HepG2 (cell line): ENCODE measurements around the gene ANO6. TPM values are rescaled to one million over a fixed set of nuclear protein-coding genes. Genes with fewer than 3 reads are reported as not detected.

Experiments used
- ATAC-seq: fragments of 200-7000 bp; cut with Tn5 transposase; 3 replicates; pipeline ENCODE4 v1.9.1; 2020; ENCODE audit warnings: mild to moderate bottlenecking, moderate library complexity
- BruUV-seq: library from RNA; stranded (reverse); fragments of 400-500 nt; replicated peaks from 2 replicates; lab custom pipeline; 2021; lab: Mats Ljungman, UMichigan
- CTCF ChIA-PET: fragments of 300-600 bp; formaldehyde crosslinking; extraction: SDS; loops from one replicate; lab custom pipeline; 2021; ENCODE audit warnings: low total read pairs, inconsistent platforms, low intra/inter-chr PET ratio; lab: Yijun Ruan, JAX
- POLR2A ChIA-PET: fragments of 350-600 bp; sonication (Branson Sonifier 250); formaldehyde crosslinking; loops from one replicate; lab custom pipeline; 2020; ENCODE audit warnings: antibody characterized with exemption, inconsistent platforms; lab: Yijun Ruan, JAX
- DNase-seq: peaks from one replicate; pipeline ENCODE4 v3.0.0-alpha.2; 2015; ENCODE audit warnings: low spot score
- FAIRE-seq: peaks from 3 replicates; lab custom pipeline; 2011; peaks lifted over from hg19 to GRCh38; lab: Jason Lieb, UNC
- H2AFZ ChIP-seq: one replicate; pipeline ENCODE4 v1.6.1; 2011; ENCODE audit warnings: low read length, inconsistent platforms
- H3K27ac ChIP-seq: fragments of 300-600 bp; 3 replicates; pipeline ENCODE4 v1.8.0; 2011; ENCODE audit warnings: mixed run types, mild to moderate bottlenecking, mixed read lengths, low read length, inconsistent platforms; ENCODE audit not compliant: insufficient read depth; ENCODE audit errors: extremely low read length
- H3K27me3 ChIP-seq, 2 experiments: fragments of 200-600 bp in 1 of 2; 2 replicates in 1 of 2; 3 replicates in 1 of 2; pipeline versions ENCODE4 v1.6.0 to v1.8.0; 2011; ENCODE audit warnings: low read length in 2 of 2, mild to moderate bottlenecking in 2 of 2, moderate library complexity in 2 of 2, inconsistent platforms in 1 of 2; ENCODE audit not compliant: insufficient read depth in 2 of 2, control insufficient read depth in 1 of 2
- H3K36me3 ChIP-seq, 2 experiments: fragments of 200-600 bp in 1 of 2; replicated peaks in 1 of 2; 2 replicates in 1 of 2; 3 replicates in 1 of 2; pipeline versions ENCODE4 v1.5.1 to v1.8.0; 2011; ENCODE audit warnings: low read length in 2 of 2, inconsistent platforms in 1 of 2; ENCODE audit not compliant: insufficient read depth in 2 of 2, control insufficient read depth in 1 of 2
- H3K4me1 ChIP-seq: 2 replicates; pipeline ENCODE4 v1.5.1; 2012; ENCODE audit warnings: low read length, inconsistent platforms; ENCODE audit not compliant: insufficient read depth
- H3K4me2 ChIP-seq: 2 replicates; pipeline ENCODE4 v1.6.0; 2011; ENCODE audit warnings: low read depth, low read length, inconsistent platforms
- H3K4me3 ChIP-seq, 3 experiments: fragments of 200-600 bp in 1 of 3; sonication (generic), shearing (Covaris generic) in 1 of 3; replicated peaks in 1 of 3; 2 replicates each; pipeline ENCODE4 v1.5.1; 2011 to 2016; ENCODE audit warnings: low read length in 3 of 3, inconsistent platforms in 2 of 3, low read depth in 2 of 3, mild to moderate bottlenecking in 2 of 3, control low read depth in 1 of 3, mixed read lengths in 1 of 3; ENCODE audit not compliant: insufficient read depth in 1 of 3
- H3K79me2 ChIP-seq: one replicate; pipeline ENCODE4 v1.6.1; 2011; ENCODE audit warnings: low read length, inconsistent platforms; ENCODE audit not compliant: insufficient read depth
- H3K9ac ChIP-seq: 2 replicates; pipeline ENCODE4 v1.6.0; 2011; ENCODE audit warnings: mild to moderate bottlenecking, low read depth, low read length, inconsistent platforms; ENCODE audit not compliant: insufficient read depth
- H3K9me3 ChIP-seq: 2 replicates; pipeline ENCODE4 v1.5.1; 2012; ENCODE audit warnings: mild to moderate bottlenecking, low read length
- H4K20me1 ChIP-seq: 2 replicates; pipeline ENCODE4 v1.6.0; 2011; ENCODE audit warnings: inconsistent platforms, mild to moderate bottlenecking, low read length, moderate library complexity; ENCODE audit not compliant: insufficient read depth
- ARID3A ChIP-seq: IDR thresholded peaks from 2 replicates; pipeline ENCODE4 v1.6.1; 2012; ENCODE audit warnings: low read depth, low read length, improper control_type of control experiment
- CREB3 ChIP-seq: sonication (generic); formaldehyde crosslinking; IDR thresholded peaks from 2 replicates; pipeline ENCODE4 v1.5.0; 2020; ENCODE audit warnings: missing genetic modification reagents
- FOXM1 ChIP-seq: sonication (generic); formaldehyde crosslinking; IDR thresholded peaks from 2 replicates; pipeline ENCODE4 v1.5.0; 2020; ENCODE audit warnings: missing genetic modification reagents
- HMG20B ChIP-seq: conservative IDR thresholded peaks from 2 replicates; pipeline ENCODE4 v1.6.1; 2016; ENCODE audit warnings: missing genetic modification reagents, missing compliant biosample characterization
- IKZF5 ChIP-seq: IDR thresholded peaks from 2 replicates; pipeline ENCODE4 v1.6.1; 2018; ENCODE audit warnings: missing genetic modification reagents, mild to moderate bottlenecking, missing compliant biosample characterization
- IRX3 ChIP-seq: sonication (generic); formaldehyde crosslinking; IDR thresholded peaks from 2 replicates; pipeline ENCODE4 v1.8.1; 2023; ENCODE audit warnings: mild to moderate bottlenecking, low read depth, missing genetic modification reagents, borderline replicate concordance
- PCBP1 ChIP-seq: fragments of 200-400 bp; formaldehyde crosslinking; IDR thresholded peaks from 2 replicates; pipeline ENCODE4 v1.6.1; 2017; ENCODE audit warnings: mild to moderate bottlenecking, low read depth, low read length, borderline replicate concordance
- PHF20 ChIP-seq: sonication (generic); formaldehyde crosslinking; IDR thresholded peaks from 2 replicates; pipeline ENCODE4 v1.5.0; 2020; ENCODE audit warnings: mild to moderate bottlenecking, missing genetic modification reagents
- PRMT3 ChIP-seq: sonication (generic); formaldehyde crosslinking; IDR thresholded peaks from 2 replicates; pipeline ENCODE4 v1.8.1; 2022; ENCODE audit warnings: low read depth, mild to moderate bottlenecking, moderate library complexity, missing genetic modification reagents, borderline replicate concordance
- TOPORS ChIP-seq: sonication (generic); formaldehyde crosslinking; IDR thresholded peaks from 2 replicates; pipeline ENCODE4 v1.8.0; 2023; ENCODE audit warnings: mild to moderate bottlenecking, missing genetic modification reagents
- TRAFD1 ChIP-seq: sonication (generic); formaldehyde crosslinking; IDR thresholded peaks from 2 replicates; pipeline ENCODE4 v1.5.1; 2020; ENCODE audit warnings: missing genetic modification reagents, mild to moderate bottlenecking, borderline replicate concordance
- ZNF10 ChIP-seq: sonication (generic); formaldehyde crosslinking; IDR thresholded peaks from 2 replicates; pipeline ENCODE4 v1.4.0; 2020; ENCODE audit warnings: mild to moderate bottlenecking, low read depth, missing genetic modification reagents, borderline replicate concordance
- ZNF552 ChIP-seq: sonication (generic); formaldehyde crosslinking; IDR thresholded peaks from 2 replicates; pipeline ENCODE4 v1.9.0; 2022; ENCODE audit warnings: missing genetic modification reagents, mild to moderate bottlenecking, borderline replicate concordance
- ZNF558 ChIP-seq: sonication (generic); formaldehyde crosslinking; IDR thresholded peaks from 2 replicates; pipeline ENCODE4 v1.9.0; 2022; ENCODE audit warnings: mild to moderate bottlenecking, missing genetic modification reagents, borderline replicate concordance
- ZNF576 ChIP-seq: sonication (generic); formaldehyde crosslinking; IDR thresholded peaks from 2 replicates; pipeline ENCODE4 v1.4.0; 2020; ENCODE audit warnings: mild to moderate bottlenecking, missing genetic modification reagents
- ZNF766 ChIP-seq: sonication (generic); formaldehyde crosslinking; IDR thresholded peaks from 2 replicates; pipeline ENCODE4 v1.5.0; 2020; ENCODE audit warnings: missing genetic modification reagents, borderline replicate concordance
- ZSCAN31 ChIP-seq: sonication (generic); formaldehyde crosslinking; IDR thresholded peaks from 2 replicates; pipeline ENCODE4 v1.5.0; 2020; ENCODE audit warnings: low read depth, mild to moderate bottlenecking, missing genetic modification reagents
- WGBS: methylation state at CpG from one replicate; pipeline ENCODE4 v1.1.6; 2017; ENCODE audit warnings: low lambda C conversion rate; 5-methylcytosine and 5-hydroxymethylcytosine counted together
- in situ Hi-C: cut with HindIII; loops from 2 replicates; pipeline ENCODE4 v1.10.0; 2017; ENCODE audit warnings: low pct_unique_long_range_greater_than_20kb; ENCODE audit not compliant: extremely low pct_ligation_motif_present
- intact Hi-C: fragments of 100-400 bp; cut with micrococcal nuclease; formaldehyde crosslinking; loops from one replicate; pipeline ENCODE4 v1.10.0; 2022; ENCODE audit not compliant: unreplicated experiment
- polyA plus RNA-seq, 8 experiments: library from polyadenylated mRNA; depleted of rRNA in 3 of 8; stranded (reverse) in 7 of 8; unstranded in 1 of 8; fragments of >200 nt; fragmentation: Illumina TruSeq in 4 of 8; extraction: Trizol in 4 of 8; gene quantifications; 2 replicates each; pipeline versions ENCODE4 v1.2.1 to v1.2.3, GENCODE V29; 2011 to 2016; ENCODE audit warnings: low read depth in 4 of 8, missing spikeins in 1 of 8, mixed read lengths in 1 of 8; ENCODE audit not compliant: insufficient read depth in 1 of 8
- total RNA-seq, 5 experiments: library from RNA; depleted of rRNA; stranded (reverse); fragments of >200 nt; fragmentation: Illumina TruSeq; extraction: Trizol; gene quantifications; 2 replicates each; pipeline ENCODE4 v1.2.3, GENCODE V29; 2016; ENCODE audit warnings: low read depth in 1 of 5

The ANO6 gene
- total and polyA plus RNA-seq, 2 of the 13 experiments (the other 11 are each of a cell fraction or from before 2014, with no cell fraction given): 37.8 to 57.1 TPM

- no peak for TF ChIP-seq PCBP1
Measured at GRCh38 chr12:45408729-45409114, 192.8 kb downstream of the ANO6 start (continued).

- Histone ChIP-seq H3K4me3 (no peak overlapping the region), H3K27ac (no peak overlapping the region), H3K4me1 (no peaks in the 10 kb centered on the region), H3K79me2 (no peaks in the 10 kb centered on the region), H3K36me3 (peaks cover 17 to 63% of the 10 kb centered on the region in 2 experiments), H2AFZ (no peak overlapping the region), H3K4me2 (no peak overlapping the region), H4K20me1 (no peaks in the 10 kb centered on the region), H3K9me3 (no peaks in the 10 kb centered on the region), H3K9ac (no peak overlapping the region), H3K27me3 (no peaks in the 10 kb centered on the region)
- ATAC-seq (no peak), FAIRE-seq (no peak), DNase-seq (no peak)
- POLR2A ChIA-PET: no interaction called here
- in situ Hi-C loops: no loop called here
- intact Hi-C loops: no loop called here
- BruUV-seq: no TSS peak
- CTCF ChIA-PET: no interaction called here
- 91% methylated on average over 7 of the region's 7 CpGs for WGBS
- TF ChIP-seq ZNF558 (CRISPR knock-in tag) (no peak), HMG20B (CRISPR knock-in tag) (no peak), IRX3 (CRISPR knock-in tag) (no peak), IKZF5 (no peak), ZNF766 (CRISPR knock-in tag) (no peak), ZSCAN31 (CRISPR knock-in tag) (no peak), TOPORS (CRISPR knock-in tag) (no peak), ZNF10 (CRISPR knock-in tag) (no peak), ZNF552 (CRISPR knock-in tag) (no peak), ZNF576 (CRISPR knock-in tag) (no peak), FOXM1 (CRISPR knock-in tag) (no peak), TRAFD1 (CRISPR knock-in tag) (no peak), PRMT3 (CRISPR knock-in tag) (no peak), ARID3A (no peak), PHF20 (CRISPR knock-in tag) (no peak), CREB3 (no peak)
Measured at GRCh38 chr12:45409966-45410365, 194.1 kb downstream of the ANO6 start.
